ENCODE measurements around the gene LRFN2. TPM values are rescaled to one million over a fixed set of nuclear protein-coding genes. Genes with fewer than 3 reads are reported as not detected.

LRFN2 gene
- total RNA-seq, 3 donors from 2014 or later, result not detected

- intact Hi-C loops (cut with DNase I; ENCODE audit: low total_unique reads), result no loop called here
- Histone ChIP-seq H3K4me1 (no peaks in the 10 kb centered on the region), H3K4me3 (no peak overlapping the region), H3K9me3 (no peaks in the 10 kb centered on the region), H3K36me3 (no peaks in the 10 kb centered on the region), H3K27me3 (no peaks in the 10 kb centered on the region), H3K27ac (no peak overlapping the region)
- no peak for DNase-seq (ENCODE audit: low spot score in 2 of 2)
- TF ChIP-seq CTCF (IDR thresholded peaks at IDR 0.05), result no peak
- no peak for TF ChIP-seq POLR2A (IDR thresholded peaks at IDR 0.05)
- TF ChIP-seq POLR2AphosphoS5 (IDR thresholded peaks at IDR 0.05), result no peak
Observed at GRCh38 chr6:40535819-40536380, 51.3 kb downstream of the LRFN2 start.

GRCh38 chr6:40535110-40535818 lies 51.9 kb downstream of the LRFN2 start:
- no peak for DNase-seq (ENCODE audit: low spot score in 2 of 2)
- intact Hi-C loops (cut with DNase I; ENCODE audit: low total_unique reads), result no loop called here
- no peaks in the 10 kb centered on the region for H3K36me3 ChIP-seq
- TF ChIP-seq POLR2AphosphoS5 (IDR thresholded peaks at IDR 0.05) (no peak), CTCF (IDR thresholded peaks at IDR 0.05) (no peak), POLR2A (IDR thresholded peaks at IDR 0.05) (no peak)
- no peak overlapping the region for H3K4me3 ChIP-seq
- H3K4me1 ChIP-seq, result no peaks in the 10 kb centered on the region
- H3K27ac ChIP-seq, result no peak overlapping the region
- H3K9me3 ChIP-seq, result no peaks in the 10 kb centered on the region
- no peaks in the 10 kb centered on the region for H3K27me3 ChIP-seq

- intact Hi-C loops (cut with DNase I; ENCODE audit: low total_unique reads), result loop anchor here (2.0 kb wide), 1 partner anchor 52 kb away; no protein-coding TSS in a partner anchor
- H3K36me3 ChIP-seq, result no peaks in the 10 kb centered on the region
- no peak for TF ChIP-seq CTCF (IDR thresholded peaks at IDR 0.05)
- no peak for TF ChIP-seq POLR2AphosphoS5 (IDR thresholded peaks at IDR 0.05)
- no peak for TF ChIP-seq POLR2A (IDR thresholded peaks at IDR 0.05)
- H3K4me3 ChIP-seq, result no peak overlapping the region
- no peaks in the 10 kb centered on the region for H3K4me1 ChIP-seq
- no peak for DNase-seq (ENCODE audit: low spot score in 2 of 2)
- H3K9me3 ChIP-seq, result no peaks in the 10 kb centered on the region
- H3K27ac ChIP-seq, result no peak overlapping the region
- H3K27me3 ChIP-seq, result no peaks in the 10 kb centered on the region
Observed at GRCh38 chr6:40532349-40533000, 54.7 kb downstream of the LRFN2 start.

GRCh38 chr6:40529919-40530318 lies 57.2 kb downstream of the LRFN2 start:
- no peaks in the 10 kb centered on the region for H3K9me3 ChIP-seq
- H3K4me1 ChIP-seq, result no peaks in the 10 kb centered on the region
- no peak overlapping the region for H3K27ac ChIP-seq
- intact Hi-C loops (cut with DNase I; ENCODE audit: low total_unique reads), result no loop called here
- no peaks in the 10 kb centered on the region for H3K27me3 ChIP-seq
- DNase-seq (ENCODE audit: low spot score in 2 of 2), result no peak
- no peaks in the 10 kb centered on the region for H3K36me3 ChIP-seq
- no peak overlapping the region for H3K4me3 ChIP-seq
- no peak for TF ChIP-seq CTCF (IDR thresholded peaks at IDR 0.05)
- no peak for TF ChIP-seq POLR2AphosphoS5 (IDR thresholded peaks at IDR 0.05)
- TF ChIP-seq POLR2A (IDR thresholded peaks at IDR 0.05), result no peak

GRCh38 chr6:40529040-40529439 lies 58.1 kb downstream of the LRFN2 start:
- DNase-seq (ENCODE audit: low spot score in 2 of 2), result no peak
- Histone ChIP-seq H3K9me3 (no peaks in the 10 kb centered on the region), H3K4me3 (no peak overlapping the region)

More at GRCh38 chr6:40529040-40529439, 58.1 kb downstream of the LRFN2 start:
- Histone ChIP-seq H3K27me3 (no peaks in the 10 kb centered on the region), H3K27ac (no peak overlapping the region), H3K4me1 (no peaks in the 10 kb centered on the region), H3K36me3 (no peaks in the 10 kb centered on the region)
- intact Hi-C loops (cut with DNase I; ENCODE audit: low total_unique reads), result no loop called here
- TF ChIP-seq POLR2AphosphoS5 (IDR thresholded peaks at IDR 0.05) (no peak), CTCF (IDR thresholded peaks at IDR 0.05) (no peak), POLR2A (IDR thresholded peaks at IDR 0.05) (no peak)

Measured in breast epithelium (tissue), 4 donors.